DMS79 (cell line): ENCODE measurements around the gene RTTN.

Source experiments
- DNase-seq: peaks from one replicate; lab custom pipeline; 2025; lab: John Stamatoyannopoulos, UW

RTTN gene

DNA sequence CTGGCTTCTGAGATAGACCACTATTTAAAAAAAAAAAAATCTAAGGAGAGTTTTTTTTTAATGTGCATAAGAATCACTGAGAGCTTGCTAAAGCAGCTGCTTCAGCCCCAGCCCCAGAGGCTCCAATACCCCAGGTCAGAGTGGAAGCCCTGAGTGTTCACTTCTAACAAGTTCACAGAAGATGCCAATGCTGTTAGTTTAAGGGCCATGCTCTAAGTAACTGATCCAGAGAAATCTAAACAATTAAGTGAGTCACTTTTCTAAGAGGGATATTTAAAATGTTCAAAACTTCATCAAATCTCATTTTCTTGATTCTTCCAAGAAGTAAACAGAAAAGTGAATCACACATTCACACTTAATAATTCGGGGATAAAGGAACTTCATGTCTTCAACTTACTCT lies 131.4 kb downstream of the RTTN start:
- no peak for DNase-seq

DNA sequence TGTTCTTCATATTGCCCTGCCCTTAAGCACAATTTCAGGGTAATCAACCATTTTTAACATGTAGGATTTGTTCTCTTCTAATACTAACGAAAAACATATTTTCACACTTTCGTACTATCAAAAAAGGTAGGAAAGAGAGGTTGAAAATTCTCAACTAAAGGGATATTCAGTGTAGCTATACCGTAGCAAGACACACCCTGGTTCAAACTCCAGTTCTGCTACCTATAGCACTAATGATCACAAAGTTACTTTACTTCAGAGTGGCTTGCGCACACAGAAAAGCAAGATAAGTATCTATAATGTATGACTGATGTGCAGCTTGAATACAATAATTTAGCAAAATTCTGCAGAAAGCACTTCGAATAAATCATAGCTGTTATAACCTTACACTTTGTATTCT lies 132.1 kb downstream of the RTTN start:
- no peak for DNase-seq

DNA sequence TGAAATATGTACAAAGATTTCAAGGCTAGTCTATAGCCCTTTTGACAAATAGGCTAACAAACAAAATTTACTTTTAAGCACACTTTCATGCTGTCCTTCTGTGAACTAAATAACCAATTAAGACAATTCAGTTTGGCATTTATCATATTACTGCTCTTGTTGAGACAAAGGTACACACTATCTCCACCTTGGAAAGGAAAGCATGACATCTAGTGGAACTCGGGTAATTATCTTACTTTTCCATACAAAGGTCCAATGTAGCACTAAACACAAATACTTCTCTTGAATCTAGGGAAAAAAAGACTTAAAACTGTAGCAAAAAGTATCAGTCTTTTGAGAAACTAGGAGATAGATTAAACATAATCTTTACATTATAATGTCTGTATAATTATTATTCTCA lies 132.8 kb downstream of the RTTN start:
- DNase-seq: peak; percentile 31

DNA sequence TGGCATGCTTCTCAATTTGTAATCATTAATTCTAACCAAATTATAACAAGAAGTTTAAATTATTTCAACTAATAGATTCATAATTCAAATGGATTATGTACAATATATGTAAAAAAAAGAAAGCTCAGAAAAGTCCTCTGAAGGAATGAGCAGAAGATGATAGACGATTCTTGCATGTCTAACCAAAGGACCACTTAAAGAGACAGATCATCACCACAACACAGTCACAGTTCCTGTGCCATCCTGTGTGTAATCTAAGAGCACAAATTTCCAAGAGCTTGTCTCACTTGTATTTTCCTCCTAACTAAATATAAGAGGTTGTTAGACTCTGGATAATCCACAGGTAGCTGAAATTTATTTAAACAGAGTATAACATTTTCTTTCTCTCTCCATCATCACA lies 135.5 kb downstream of the RTTN start:
- no peak for DNase-seq

DNA sequence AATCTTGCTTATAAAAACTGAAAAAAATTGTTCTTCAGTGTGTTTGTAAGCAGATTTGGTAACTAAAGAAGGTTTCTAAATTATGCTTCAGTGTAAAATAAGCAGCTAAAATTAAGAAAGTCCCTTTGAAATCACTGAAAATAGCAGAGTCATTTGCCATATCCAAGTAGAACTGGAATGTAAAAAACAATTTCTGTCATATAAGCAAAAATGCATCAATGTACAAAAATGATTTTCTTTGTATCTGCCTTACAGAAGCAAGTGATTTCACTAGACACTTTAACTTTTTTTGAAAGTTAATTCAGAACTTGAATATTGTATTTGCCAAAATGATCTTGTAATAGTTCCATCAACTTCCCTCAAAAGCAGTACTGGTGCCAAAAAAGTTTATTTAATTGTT lies 136.1 kb downstream of the RTTN start:
- no peak for DNase-seq

DNA sequence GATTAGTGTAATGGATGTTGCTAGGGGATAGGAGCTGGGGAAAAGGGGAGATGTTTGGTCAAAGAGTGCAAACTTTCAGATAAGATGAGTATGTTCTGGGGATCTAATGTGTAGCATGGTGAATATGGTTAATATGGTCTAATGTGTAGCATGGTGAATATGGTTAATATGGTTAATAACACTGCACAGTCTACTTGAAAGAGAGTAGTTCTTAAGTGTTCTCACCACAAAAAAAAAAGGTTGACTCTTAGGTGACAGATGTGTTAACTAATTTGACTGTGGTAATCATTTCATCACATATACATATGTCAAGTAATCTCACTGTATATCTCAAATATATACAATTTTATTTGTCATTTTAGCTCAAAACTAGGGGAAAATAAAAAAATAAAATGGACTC lies 136.5 kb downstream of the RTTN start:
- no peak for DNase-seq

DNA sequence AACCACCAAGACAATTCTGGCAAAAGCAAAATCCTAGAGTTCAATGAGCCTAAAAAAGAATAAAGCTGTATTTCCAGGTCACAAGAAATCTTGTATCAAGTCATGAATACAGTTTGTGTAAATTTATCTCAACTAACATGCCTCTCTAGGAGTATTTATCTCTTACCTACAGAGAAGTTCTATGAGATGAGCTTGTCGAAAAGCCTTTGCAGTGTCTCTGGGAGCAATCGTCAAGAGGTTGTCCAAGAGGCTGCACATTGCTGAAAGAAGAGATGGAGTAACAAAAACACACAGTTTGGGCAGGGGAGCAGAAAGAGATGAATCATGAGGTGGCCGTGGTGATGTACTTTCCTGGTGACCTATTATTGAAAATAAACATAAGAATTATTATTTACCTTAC lies 145.8 kb downstream of the RTTN start:
- DNase-seq: no peak

DNA sequence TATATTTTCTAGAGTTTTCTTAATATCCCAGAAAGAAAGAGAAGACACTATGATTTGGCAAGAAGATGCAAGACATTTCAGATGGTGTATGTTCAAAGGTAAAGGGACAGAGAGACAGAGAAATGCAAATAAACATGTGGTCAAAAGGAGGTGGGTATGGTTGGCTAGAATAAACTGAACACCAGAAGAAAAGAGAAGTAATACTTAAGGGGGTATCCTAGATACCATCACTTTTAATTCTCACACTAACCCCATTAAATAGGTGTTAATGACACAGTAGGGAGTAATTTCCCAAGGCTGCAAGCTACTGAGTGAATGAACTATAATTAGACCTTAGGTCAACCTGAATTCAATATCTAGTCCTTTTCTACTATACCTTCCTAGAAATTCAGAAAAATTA lies 146.6 kb downstream of the RTTN start:
- DNase-seq: no peak

DNA sequence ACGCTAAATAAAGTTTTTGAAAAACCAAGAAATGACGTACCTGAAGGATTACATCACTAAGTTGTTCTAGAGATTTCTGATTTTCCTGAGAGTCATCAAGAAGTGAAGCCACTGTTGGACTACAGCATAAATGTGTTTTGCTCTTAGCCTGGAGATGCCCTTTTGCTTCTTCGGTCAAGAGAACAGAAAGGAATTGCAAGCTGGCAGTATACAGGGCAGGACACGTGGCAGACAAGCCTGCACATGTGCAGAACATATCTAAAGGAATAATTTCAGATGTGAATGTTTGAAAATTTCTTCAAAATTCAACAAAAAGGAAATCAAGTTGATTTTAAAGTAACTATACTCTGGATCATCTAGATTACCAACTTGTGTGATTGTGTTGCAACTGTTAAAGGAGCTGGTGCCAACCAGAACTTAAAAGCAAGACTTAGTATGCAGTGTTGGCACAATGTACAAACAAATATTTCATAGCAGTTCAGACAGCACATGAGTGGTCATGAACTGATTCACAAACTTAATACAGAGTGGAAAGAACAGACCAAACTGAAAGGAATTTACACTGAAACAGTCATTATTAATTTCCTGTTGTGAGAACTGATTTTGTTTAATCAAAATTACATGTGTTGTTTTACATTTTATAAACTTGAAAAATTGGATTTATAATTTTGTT lies 157.4 kb downstream of the RTTN start:
- no peak for DNase-seq

DNA sequence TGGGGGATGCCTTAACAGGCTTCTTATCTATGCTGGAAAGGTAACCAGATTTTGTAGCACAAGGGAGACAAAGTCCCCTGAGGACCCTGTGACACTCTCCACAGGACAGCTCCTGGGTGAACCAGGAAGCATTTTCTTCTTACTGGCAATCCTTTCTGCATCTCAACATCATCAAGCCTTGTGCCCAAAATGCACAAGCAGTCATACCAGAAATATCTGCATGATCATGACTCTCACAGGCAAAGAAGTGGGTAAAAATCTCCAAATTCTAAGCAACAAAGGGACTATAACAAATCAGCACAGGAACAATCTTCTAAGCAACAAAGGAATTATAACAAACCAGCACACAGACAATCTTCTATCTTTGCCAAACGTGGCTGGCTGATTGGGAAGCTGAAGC lies 158.7 kb downstream of the RTTN start:
- no peak for DNase-seq

DNA sequence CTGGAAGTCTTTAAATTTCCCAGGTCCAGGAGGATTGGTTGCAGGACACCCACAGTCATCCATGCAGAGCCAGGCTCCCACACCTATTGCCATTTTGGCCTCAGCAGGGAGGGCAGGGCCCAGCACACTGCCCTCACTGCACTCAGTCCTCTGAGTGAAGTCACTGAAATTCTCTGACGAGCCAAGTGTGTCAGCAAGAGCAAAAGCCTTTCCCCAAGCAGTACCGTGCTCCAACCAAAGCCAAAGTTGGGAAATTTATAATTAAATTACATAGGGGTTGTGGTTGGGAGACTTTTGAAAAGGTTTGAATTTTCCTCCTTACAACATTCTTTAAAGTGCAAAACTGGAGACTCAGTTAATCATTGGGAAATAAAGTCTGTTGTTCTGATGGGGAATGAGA lies 159.3 kb downstream of the RTTN start:
- no peak for DNase-seq

DNA sequence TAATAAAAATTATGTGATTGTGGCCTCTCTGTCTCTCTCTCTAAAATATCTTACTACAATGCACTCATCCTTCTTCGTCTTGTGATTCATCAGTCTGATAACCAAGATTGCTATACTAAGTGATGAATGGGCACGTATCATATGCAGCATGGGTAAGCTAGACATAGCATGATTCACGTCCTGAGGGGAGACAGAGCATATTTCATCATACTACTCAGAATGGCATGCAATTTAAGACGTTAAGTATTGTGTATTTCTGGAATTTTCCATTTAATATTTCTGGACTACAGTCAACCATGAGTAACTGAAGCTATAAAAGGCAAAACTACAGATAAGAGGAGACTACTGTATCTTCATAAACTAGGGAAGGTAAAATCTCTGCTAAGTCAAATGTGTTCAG lies 160.9 kb downstream of the RTTN start:
- no peak for DNase-seq

DNA sequence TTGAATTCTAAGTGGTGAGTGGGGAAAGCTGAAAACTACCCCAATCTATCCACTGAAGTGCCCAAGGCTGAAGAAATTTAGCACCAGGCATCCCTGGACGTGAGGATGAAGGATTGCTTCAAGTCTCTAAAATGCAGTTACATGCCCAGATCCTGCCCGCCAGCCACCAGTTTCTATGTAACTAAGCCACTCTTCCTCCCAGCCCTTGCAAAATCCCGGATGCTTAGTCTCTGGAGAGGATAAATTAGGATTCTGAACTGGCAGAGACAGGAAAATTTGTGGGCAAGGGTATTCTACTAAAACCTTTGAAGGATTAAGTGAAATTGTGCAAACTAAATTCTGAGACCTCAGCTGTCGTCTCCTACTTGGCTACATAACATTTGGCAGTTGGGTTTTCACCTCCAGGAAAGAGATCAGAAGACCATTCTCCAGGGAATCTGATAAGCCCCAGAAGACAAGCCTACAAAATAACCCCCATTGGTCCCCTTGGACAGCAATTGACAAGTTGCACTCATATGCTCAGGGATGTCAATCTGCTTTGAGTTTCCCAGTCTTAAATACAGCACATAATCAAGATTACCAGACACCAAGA lies 163.9 kb downstream of the RTTN start:
- no peak for DNase-seq

DNA sequence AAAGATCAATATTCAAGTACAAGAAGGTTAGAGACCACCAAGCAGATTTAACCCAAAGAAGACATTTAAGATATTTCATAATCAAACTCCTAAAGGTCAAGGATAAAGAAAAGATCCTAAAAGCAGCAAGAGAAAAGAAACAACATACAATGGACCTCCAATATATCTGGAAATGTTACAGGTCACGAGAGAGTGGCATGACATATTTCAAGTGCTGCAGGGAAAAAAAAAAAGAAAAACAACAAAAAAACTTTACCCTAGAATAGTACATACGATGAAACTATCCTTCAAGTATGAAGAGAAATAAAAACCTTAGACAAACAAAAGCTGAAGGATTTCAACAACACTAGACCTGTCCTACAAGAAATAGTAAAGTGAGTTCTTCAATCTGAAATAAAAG lies 166.3 kb downstream of the RTTN start:
- no peak for DNase-seq

DNA sequence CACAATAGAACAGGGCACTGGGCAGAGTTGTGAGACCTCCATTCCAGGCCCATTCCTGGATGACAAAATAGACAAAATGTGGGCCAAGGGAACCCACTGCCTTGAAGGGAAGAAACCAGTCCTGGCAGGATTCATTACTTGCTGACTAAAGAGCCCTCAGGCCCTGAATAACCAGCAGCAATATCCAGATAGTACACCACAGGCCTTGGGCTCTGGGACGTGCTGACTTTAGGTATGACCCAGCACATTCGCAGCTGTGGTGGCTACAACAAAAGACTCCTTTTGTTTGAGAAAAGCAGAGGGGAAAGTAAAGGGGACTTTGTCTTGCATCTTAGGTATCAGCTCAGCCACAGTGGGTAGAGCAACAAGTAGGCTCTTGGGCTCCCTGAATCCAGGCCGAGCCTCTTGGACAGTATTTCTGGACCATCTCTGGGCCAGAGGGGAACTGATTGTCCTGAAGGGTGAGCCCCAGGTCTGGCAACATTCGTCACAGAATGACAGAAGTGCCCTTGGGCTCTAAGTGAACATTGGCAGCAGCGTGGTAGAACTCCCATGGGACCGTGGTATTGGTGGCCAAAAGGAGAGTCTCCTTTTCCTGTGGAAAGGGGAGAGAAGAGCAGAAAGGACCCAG lies 167.9 kb downstream of the RTTN start:
- no peak for DNase-seq

DNA sequence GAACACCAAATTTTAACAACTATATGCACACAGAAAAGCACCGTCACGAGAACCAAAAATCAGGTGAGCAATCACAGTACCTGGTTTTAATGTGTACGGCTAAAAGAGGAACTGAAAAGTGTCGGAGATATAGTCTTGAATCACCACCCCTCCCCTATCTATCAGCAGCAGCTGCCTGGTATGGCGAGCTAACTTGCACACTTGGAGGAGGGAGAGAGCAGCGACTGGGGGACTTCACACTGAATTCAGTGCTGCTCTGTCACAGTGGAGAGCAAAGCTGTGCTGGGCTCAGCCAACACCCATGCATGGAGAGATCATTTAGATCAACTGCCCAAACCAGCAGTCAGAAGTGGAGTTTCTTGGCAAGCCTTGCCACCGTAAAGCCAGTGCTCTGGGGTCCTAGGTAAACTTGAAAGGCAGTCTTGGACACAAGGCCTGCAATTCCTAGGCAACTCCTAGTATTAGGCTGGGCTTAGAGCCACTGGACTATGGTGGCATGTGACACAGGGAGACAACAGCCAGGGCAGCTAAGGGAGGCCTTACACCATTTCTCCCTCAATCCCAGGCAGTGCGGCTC lies 168.6 kb downstream of the RTTN start:
- no peak for DNase-seq

DNA sequence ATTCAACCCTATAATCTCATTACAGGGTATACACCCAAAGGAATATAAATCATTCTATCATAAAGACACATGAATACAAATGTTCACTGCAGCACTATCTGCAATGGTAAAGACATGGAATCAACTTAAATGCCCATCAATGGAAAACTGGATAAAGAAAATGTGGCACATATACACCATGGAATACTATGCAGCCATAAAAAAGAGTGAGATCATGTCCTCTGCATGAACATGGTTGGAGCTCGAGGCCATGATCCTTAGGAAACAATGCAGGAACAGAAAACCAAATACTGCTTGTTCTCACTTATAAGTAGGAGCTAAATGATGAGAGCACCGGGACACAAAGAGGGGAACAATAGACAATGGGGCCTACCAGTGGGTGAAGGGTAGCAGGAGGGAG lies 169.3 kb downstream of the RTTN start:
- DNase-seq: no peak

DNA sequence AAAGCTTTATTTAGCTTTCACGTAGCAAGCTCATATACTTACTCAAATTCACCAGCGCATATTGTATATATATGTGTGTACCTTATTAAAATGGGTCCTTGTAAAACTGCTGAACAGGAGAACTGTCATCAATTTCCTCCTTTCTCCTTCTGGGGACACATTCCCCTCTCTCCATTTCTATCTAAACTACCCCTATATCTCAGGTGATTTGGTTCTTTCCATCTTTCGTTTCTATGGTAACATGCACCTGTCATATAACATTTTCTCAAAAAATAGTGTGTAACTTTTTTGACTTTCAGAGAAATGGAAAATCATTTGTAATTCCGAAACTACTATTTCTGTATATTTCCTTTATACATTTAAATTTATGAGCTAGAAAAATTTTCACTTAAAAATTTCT lies 174.3 kb downstream of the RTTN start:
- no peak for DNase-seq

DNA sequence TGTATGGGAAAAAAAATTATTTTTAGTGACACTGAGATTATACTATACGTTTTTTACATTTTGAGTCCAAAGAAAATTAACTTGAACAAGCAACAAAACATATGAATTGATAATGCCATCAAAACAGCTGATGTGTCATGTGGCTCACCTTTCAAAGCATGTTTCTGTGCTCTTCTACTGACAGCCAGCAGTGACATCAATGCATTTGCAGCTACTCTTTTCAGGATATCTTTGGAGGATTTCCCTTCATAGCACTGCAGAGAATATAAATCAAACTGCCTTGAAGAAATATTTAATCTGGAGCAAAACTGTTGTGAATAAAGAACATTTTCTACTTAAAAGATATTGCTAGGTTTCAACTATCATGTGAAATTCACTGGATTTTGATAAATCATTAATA lies 174.8 kb downstream of the RTTN start:
- DNase-seq: no peak

DNA sequence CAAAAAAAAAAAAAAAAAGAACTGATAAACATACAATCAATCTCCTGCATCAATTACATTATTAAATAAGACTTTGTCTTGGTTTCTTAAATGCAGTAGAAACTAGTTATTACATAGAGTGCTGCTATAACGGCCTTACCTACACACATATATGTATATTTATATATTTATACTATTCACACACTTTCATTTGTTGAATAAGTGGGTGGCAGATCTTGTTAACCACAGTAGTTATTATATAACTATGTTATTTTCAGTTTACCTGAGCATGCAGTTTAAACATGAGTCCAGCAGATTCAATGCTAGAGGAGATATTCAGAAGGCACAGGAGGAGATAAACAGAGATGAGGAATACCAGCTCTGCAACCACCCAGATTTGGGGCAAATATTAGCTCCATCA lies 176.3 kb downstream of the RTTN start:
- DNase-seq: no peak

DNA sequence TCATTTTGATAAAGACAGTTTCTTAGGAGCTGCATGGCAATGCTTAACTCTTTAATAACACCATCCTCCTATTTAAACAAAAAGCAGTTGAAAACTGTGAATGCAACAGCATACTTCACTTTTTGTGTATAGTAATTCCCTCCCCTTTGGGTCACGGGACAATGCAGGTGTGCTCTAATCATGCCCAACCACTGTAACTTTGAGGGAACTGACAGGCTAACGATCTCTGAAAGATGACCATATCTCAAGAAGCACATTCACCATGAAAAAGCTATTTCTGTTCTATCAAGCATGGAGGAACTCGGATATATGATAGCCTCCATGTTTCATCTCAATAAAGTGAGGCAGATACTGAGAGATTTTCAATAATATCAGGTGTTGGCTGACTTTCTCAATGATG lies 176.8 kb downstream of the RTTN start:
- no peak for DNase-seq

DNA sequence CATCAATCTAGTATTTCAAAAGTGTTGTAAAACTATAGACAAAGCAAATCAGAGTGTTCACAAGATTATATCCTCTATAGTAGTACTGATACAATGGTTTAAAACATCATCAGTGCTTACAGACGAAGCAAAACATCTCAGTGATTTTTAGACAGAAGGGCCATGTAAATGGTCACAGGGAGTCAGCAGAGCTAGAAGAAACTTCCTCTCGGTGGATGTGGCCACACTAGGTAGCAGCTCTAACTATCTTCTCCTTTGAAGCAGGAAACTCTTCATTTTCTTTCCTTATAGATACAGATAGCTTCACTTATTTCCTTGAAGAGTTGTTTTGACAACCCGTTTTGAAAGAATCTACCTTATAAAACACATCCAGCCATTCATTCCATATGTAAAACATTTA lies 177.4 kb downstream of the RTTN start:
- no peak for DNase-seq

DNA sequence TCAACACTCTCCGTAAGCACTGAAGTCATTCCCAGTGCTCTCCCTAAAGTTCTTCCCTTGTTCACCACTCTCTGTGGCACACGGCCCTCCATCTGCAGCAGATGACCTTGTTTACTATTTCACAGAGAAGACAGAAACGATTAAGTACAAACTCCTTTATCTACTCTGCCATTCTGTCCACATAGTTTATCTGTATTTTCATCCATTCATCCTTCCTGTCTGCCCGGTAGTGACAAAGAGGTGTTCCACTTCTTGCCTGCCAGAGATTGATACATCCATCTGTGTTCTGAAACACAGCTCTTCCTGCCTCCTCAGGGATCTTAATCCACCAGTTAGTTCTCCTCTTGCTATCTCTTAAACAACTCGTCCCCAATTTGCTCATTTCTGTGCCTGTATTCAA lies 179.9 kb downstream of the RTTN start:
- no peak for DNase-seq

DNA sequence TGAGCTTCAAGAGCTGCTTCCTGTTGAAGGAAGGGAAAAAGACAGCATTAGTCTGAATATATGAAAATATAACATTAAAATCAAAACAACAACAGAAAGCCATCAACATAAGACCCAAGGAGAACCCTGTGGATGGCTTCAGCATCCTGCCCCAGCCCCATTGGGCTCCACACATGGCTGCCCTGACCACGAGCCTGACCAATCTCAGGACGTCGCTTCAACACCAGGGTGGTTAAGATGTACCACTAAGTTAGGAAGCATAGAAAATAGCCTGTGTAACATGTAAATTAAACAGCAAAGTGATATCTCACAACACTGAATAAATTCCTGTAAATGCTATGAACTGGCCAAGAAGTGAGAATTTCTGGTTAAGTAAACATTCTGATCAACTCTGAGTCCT lies 180.7 kb downstream of the RTTN start:
- DNase-seq: no peak
